OCI-LY1 (cell line): ENCODE data around the gene ZMYM5.
A peak's percentile ranks its signal among the peaks of the same experiment; 100 is the strongest.
"Not testable (repeated sequence)": the region's sequence is repeated elsewhere in the genome, so short reads cannot be mapped to it uniquely, and the experiment has no call there.

ENCODE experiments used
- H2AFZ ChIP-seq: fragments of 200-600 bp; sonication (generic), shearing (Covaris generic); 2 replicates; pipeline ENCODE4 v1.6.0; 2014; ENCODE audit warnings: antibody characterized with exemption, mild to moderate bottlenecking, low read length
- H3F3A ChIP-seq: fragments of 200-600 bp; sonication (generic), shearing (Covaris generic); 2 replicates; pipeline ENCODE4 v1.6.0; 2014; ENCODE audit warnings: mild to moderate bottlenecking, antibody characterized with exemption, low read length, moderate library complexity; ENCODE audit not compliant: insufficient read depth
- H3K27ac ChIP-seq: fragments of 200-600 bp; sonication (generic); 2 replicates; pipeline ENCODE4 v1.5.1; 2014; ENCODE audit warnings: low read length, mixed run types, mild to moderate bottlenecking, low read depth; ENCODE audit not compliant: poor library complexity, severe bottlenecking
- H3K27me3 ChIP-seq: fragments of 200-600 bp; sonication (generic); 2 replicates; pipeline ENCODE4 v1.6.0; 2014; ENCODE audit warnings: antibody characterized with exemption, mild to moderate bottlenecking, low read length, moderate library complexity; ENCODE audit not compliant: insufficient read depth
- H3K36me3 ChIP-seq: fragments of 200-600 bp; sonication (generic); 2 replicates; pipeline ENCODE4 v1.6.1; 2014; ENCODE audit warnings: mild to moderate bottlenecking, antibody characterized with exemption, low read length, moderate library complexity, mixed read lengths; ENCODE audit not compliant: insufficient read depth
- H3K4me1 ChIP-seq: fragments of 200-600 bp; sonication (generic); 2 replicates; pipeline ENCODE4 v1.5.1; 2014; ENCODE audit warnings: mild to moderate bottlenecking, low read length, moderate library complexity; ENCODE audit not compliant: insufficient read depth, severe bottlenecking
- H3K4me2 ChIP-seq: fragments of 200-600 bp; sonication (generic), shearing (Covaris generic); 2 replicates; pipeline ENCODE4 v1.6.1; 2014; ENCODE audit warnings: low read length
- H3K4me3 ChIP-seq: fragments of 200-600 bp; sonication (generic); 2 replicates; pipeline ENCODE4 v1.5.1; 2014; ENCODE audit warnings: low read length, low read depth, mild to moderate bottlenecking, mixed read lengths; ENCODE audit not compliant: poor library complexity, severe bottlenecking
- H3K79me2 ChIP-seq: fragments of 200-600 bp; shearing (Covaris generic); 2 replicates; pipeline ENCODE4 v1.6.1; 2016; ENCODE audit warnings: mixed run types, low read length, mixed read lengths; ENCODE audit not compliant: insufficient read depth
- H3K9ac ChIP-seq: fragments of 200-600 bp; sonication (generic), shearing (Covaris generic); 2 replicates; pipeline ENCODE4 v1.6.1; 2014; ENCODE audit warnings: mild to moderate bottlenecking, low read length, mixed read lengths
- H3K9me2 ChIP-seq: fragments of 200-600 bp; sonication (generic), shearing (Covaris generic); 2 replicates; pipeline ENCODE4 v1.6.1; 2014; ENCODE audit warnings: low read depth, mild to moderate bottlenecking, low read length, mixed read lengths
- H3K9me3 ChIP-seq: fragments of 200-600 bp; shearing (Covaris generic); 2 replicates; pipeline ENCODE4 v1.6.1; 2014; ENCODE audit warnings: low read length, mixed read lengths
- H4K20me1 ChIP-seq: fragments of 200-600 bp; sonication (generic), shearing (Covaris generic); 2 replicates; pipeline ENCODE4 v1.6.0; 2016; ENCODE audit warnings: mild to moderate bottlenecking, low read length; ENCODE audit not compliant: insufficient read depth
- EZH2 ChIP-seq: fragments of 200-600 bp; sonication (generic), shearing (Covaris generic); IDR thresholded peaks from 2 replicates; pipeline ENCODE4 v1.8.0; 2017; ENCODE audit warnings: borderline replicate concordance, mixed run types, mild to moderate bottlenecking, antibody characterized with exemption, low read length, moderate library complexity, mixed read lengths
- TF ChIP-seq, protein P1 (sequence below): fragments of 200-600 bp; sonication (generic), shearing (Covaris generic); IDR thresholded peaks from 2 replicates; pipeline ENCODE4 v1.5.1; 2017; ENCODE audit warnings: mild to moderate bottlenecking, antibody characterized with exemption, low read length, moderate library complexity, mixed read lengths

ZMYM5 gene

DNA sequence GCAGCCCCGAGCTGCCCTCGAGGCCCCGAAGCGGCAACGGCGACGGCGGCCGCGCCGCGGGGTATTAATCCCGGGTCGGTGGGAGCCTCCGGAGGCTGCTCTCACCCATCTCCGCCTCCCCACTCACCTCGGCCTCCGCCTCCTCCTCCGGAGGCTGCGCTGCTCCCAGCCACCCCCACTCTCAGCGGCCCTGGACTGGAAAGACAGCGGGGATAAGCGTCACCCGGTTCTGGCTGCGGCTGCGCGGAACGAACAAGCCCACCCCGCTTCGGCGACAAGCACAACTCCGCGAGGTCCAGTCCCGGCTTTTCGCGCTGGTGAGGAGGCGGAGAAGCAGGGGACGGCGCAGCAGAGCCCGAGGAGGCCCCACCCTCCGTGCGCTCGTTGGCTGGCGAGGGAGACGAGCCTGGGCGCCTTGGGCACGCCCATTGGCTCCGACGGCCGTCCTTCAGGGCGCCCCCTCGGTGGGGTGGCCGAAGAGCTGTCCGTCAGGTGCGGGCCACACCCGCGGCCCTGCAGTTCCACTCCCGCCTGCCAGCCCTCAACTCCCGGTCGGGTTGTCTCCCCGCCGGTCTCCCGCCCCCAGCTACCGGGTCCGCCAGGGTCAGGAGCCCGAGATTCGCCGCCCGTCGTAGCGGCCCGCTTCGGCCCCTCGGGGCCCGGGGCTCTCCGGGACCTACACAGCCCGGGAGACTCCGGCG lies at the start of gene ZMYM5:
ZMYM5 (minus strand) TSS at position 327 of the 701 bp plus-strand sequence. CDS start 11,469 bp downstream, outside the sequence.
- Histone ChIP-seq H3K4me2 (peak within 1 kb of the TSS; percentile 75), H3K9me3 (no peaks in the 10 kb centered on the region)

DNA sequence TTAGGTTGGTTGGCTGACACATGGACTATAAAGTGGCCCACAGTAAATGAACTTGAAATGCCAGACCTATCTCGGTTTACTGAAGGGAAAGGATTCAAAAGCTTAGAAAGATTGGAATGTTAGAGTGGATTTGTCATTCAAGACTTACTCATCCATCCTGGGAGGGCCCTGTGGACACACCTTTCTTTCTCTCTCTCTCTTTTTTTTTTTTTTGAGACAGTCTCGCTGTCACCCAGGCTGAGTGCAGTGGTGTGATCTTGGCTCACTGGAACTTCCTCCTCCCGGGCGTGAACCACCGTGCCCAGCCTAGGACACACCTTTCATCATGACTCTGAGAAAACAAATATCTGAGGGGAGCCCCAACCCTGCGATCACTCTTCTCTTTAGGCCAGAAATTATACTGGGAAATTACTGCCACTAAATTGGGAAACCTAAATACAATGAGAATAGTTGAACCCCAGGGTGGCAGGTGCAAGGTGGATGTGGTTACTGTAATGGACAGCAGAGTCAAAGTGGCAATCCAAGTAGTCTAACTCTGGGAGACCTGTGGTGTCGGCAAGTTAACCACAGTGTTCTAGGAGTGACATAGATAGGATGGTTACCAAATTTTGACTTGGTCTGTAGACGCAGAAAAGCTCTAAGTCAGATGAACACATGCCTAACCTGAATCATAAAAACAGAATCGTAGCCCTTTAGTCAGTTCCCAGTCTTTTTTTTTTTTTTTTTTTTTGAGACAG lies 47.1 kb upstream of the ZMYM5 start:
- Histone ChIP-seq H3K27ac (no peak overlapping the region), H2AFZ (no peak overlapping the region), H4K20me1 (no peaks in the 10 kb centered on the region), H3K79me2 (no peaks in the 10 kb centered on the region), H3K4me2 (no peak overlapping the region), H3K4me3 (no peak overlapping the region), H3F3A (no peaks in the 10 kb centered on the region), H3K9me3 (no peaks in the 10 kb centered on the region), H3K9ac (no peak overlapping the region), H3K4me1 (no peaks in the 10 kb centered on the region), H3K36me3 (no peaks in the 10 kb centered on the region), H3K9me2 (no peaks in the 10 kb centered on the region), H3K27me3 (no peaks in the 10 kb centered on the region)
- TF ChIP-seq, protein P1, sequence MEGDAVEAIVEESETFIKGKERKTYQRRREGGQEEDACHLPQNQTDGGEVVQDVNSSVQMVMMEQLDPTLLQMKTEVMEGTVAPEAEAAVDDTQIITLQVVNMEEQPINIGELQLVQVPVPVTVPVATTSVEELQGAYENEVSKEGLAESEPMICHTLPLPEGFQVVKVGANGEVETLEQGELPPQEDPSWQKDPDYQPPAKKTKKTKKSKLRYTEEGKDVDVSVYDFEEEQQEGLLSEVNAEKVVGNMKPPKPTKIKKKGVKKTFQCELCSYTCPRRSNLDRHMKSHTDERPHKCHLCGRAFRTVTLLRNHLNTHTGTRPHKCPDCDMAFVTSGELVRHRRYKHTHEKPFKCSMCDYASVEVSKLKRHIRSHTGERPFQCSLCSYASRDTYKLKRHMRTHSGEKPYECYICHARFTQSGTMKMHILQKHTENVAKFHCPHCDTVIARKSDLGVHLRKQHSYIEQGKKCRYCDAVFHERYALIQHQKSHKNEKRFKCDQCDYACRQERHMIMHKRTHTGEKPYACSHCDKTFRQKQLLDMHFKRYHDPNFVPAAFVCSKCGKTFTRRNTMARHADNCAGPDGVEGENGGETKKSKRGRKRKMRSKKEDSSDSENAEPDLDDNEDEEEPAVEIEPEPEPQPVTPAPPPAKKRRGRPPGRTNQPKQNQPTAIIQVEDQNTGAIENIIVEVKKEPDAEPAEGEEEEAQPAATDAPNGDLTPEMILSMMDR: no peak
- TF ChIP-seq EZH2: no peak

More for the DNA sequence above, at the start of gene ZMYM5:
- Histone ChIP-seq H2AFZ (no peak within 1 kb of the TSS; the same call in 1 of the 2 replicates), H3K27ac (peak within 1 kb of the TSS; percentile 87), H3K9me2 (no peaks in the 10 kb centered on the region), H3F3A (no peaks in the 10 kb centered on the region), H3K36me3 (peaks cover 17% of the 10 kb centered on the region), H3K27me3 (no peaks in the 10 kb centered on the region), H3K79me2 (peaks cover 20% of the 10 kb centered on the region), H3K4me3 (peak within 1 kb of the TSS; percentile 84), H4K20me1 (no peaks in the 10 kb centered on the region), H3K4me1 (peaks cover 23% of the 10 kb centered on the region), H3K9ac (peak within 1 kb of the TSS; percentile 88)
- no peak for TF ChIP-seq EZH2

DNA sequence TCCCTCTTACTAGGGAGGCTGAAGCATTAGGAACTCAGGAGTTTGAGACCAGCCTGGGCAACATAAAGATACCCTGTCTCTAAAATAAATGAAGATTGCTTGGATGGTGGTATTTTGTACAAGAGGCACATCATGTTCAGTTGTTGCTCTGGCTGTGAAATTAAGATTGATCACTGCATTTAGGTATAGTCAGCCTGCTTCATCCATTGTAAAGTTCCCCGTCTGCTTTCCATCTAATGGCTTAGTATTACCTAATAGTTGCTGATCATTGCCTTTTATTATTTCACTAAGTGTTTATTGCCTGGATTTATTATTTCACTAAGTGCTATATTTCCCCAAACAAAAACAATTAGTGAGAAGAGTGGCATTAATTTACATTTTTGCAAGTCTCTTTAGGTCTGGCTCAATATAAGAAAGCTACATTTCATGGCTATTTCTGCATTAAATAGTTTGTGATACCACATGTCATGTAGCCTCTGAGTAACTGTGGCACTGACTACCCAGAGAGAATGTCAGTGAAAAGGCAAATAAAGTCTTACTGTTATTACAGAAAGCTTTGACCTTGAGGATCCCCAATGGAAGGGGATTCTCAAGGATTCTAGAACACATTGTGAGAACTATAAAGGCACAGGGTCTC lies 45.0 kb upstream of the ZMYM5 start:
- Histone ChIP-seq H3K4me3 (no peak overlapping the region), H3K4me2 (no peak overlapping the region), H3K27ac (no peak overlapping the region), H3K79me2 (no peaks in the 10 kb centered on the region), H3K9ac (no peak overlapping the region), H3K9me2 (no peaks in the 10 kb centered on the region), H3K27me3 (no peaks in the 10 kb centered on the region), H3F3A (no peaks in the 10 kb centered on the region), H3K36me3 (no peaks in the 10 kb centered on the region), H3K4me1 (no peaks in the 10 kb centered on the region), H3K9me3 (no peaks in the 10 kb centered on the region), H4K20me1 (no peaks in the 10 kb centered on the region), H2AFZ (no peak overlapping the region)
- no peak for TF ChIP-seq EZH2
- TF ChIP-seq, protein P1: no peak

DNA sequence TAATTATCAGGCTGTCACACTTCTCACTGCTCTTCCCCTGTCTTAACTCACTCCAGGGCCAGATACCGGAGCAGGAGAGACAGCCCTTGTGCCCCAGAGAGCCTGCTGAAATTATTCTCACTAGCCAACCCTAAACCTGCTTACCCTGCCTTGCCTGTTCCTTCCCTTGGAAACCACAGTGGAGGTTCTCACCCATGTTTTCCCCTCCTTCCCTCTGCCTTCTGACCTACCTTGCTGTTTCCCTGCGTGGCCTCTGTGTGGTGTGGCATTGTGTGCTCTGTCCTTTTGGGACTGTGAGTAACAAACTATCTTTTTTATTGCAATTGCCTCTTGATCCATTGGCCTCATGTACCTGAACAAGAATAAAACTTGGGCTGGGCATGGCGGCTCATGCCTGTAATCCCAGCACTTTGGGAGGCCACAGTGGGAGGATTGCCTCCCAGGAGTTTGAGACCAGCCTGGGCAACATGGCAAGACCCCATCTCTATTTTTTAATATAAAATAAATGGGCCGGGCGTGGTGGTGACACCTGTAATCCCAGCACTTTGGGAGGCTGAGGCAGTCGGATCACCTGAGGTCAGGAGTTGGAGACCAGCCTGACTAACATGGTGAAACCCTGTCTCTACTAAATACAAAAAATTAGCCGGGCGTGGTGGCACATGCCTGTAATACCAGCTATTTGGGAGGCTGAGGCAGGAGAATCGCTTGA lies 42.2 kb upstream of the ZMYM5 start:
- not testable (repeated sequence) for H3K79me2 ChIP-seq, H4K20me1 ChIP-seq, H3K9ac ChIP-seq, H3K9me2 ChIP-seq, H2AFZ ChIP-seq, H3K27me3 ChIP-seq, H3K4me3 ChIP-seq, H3K36me3 ChIP-seq, H3F3A ChIP-seq, H3K4me1 ChIP-seq, H3K9me3 ChIP-seq, H3K27ac ChIP-seq, H3K4me2 ChIP-seq
